Effector memory CD4-positive, alpha-beta T cell (primary cell): ENCODE measurements around the gene SEPTIN3.
A peak's percentile ranks its signal among the peaks of the same experiment; 100 is the strongest.

Experiments
- DNase-seq, 3 donors: peaks; one replicate each; pipeline ENCODE4 v3.0.0-alpha.2; 2020
- H3K27ac ChIP-seq: 2 replicates; pipeline ENCODE4 v1.7.0; 2013; ENCODE audit warnings: mild to moderate bottlenecking, low read length, moderate library complexity; ENCODE audit not compliant: insufficient read depth, poor library complexity, severe bottlenecking
- H3K27me3 ChIP-seq: replicated peaks from 2 replicates; pipeline ENCODE4 v1.7.0; 2013; ENCODE audit warnings: mild to moderate bottlenecking, low read length; ENCODE audit not compliant: insufficient read depth, control insufficient read depth, poor library complexity, severe bottlenecking
- H3K36me3 ChIP-seq: 2 replicates; pipeline ENCODE4 v1.7.0; 2013; ENCODE audit warnings: mild to moderate bottlenecking, low read length, moderate library complexity; ENCODE audit not compliant: control insufficient read depth, insufficient read depth
- H3K4me1 ChIP-seq: 2 replicates; pipeline ENCODE4 v1.7.0; 2013; ENCODE audit warnings: low read length, mild to moderate bottlenecking; ENCODE audit not compliant: control insufficient read depth, insufficient read depth, poor library complexity, severe bottlenecking
- H3K4me3 ChIP-seq: 2 replicates; pipeline ENCODE4 v1.7.0; 2013; ENCODE audit warnings: low read length, low read depth, mild to moderate bottlenecking; ENCODE audit not compliant: insufficient read depth, poor library complexity, severe bottlenecking
- H3K9me3 ChIP-seq: 2 replicates; pipeline ENCODE4 v1.7.0; 2013; ENCODE audit warnings: mild to moderate bottlenecking, low read length, moderate library complexity; ENCODE audit not compliant: control insufficient read depth

The SEPTIN3 gene

GRCh38 chr22:41991111-41991510, 21.9 kb downstream of the SEPTIN3 start:
- Histone ChIP-seq H3K4me1 (no peaks in the 10 kb centered on the region), H3K27me3 (no peaks in the 10 kb centered on the region), H3K9me3 (no peaks in the 10 kb centered on the region), H3K36me3 (no peaks in the 10 kb centered on the region), H3K4me3 (no peak overlapping the region), H3K27ac (no peak overlapping the region)
- DNase-seq: no peak

GRCh38 chr22:41992496-41992895, 23.3 kb downstream of the SEPTIN3 start:
- no peak for DNase-seq
- H3K36me3 ChIP-seq: no peaks in the 10 kb centered on the region
- no peak overlapping the region for H3K4me3 ChIP-seq
- H3K4me1 ChIP-seq: no peaks in the 10 kb centered on the region
- no peaks in the 10 kb centered on the region for H3K9me3 ChIP-seq
- no peak overlapping the region for H3K27ac ChIP-seq
- no peaks in the 10 kb centered on the region for H3K27me3 ChIP-seq

- H3K27ac ChIP-seq: no peak overlapping the region
- no peaks in the 10 kb centered on the region for H3K36me3 ChIP-seq
- H3K27me3 ChIP-seq: no peaks in the 10 kb centered on the region
- H3K4me1 ChIP-seq: no peaks in the 10 kb centered on the region
- DNase-seq: no peak
- no peak overlapping the region for H3K4me3 ChIP-seq
- H3K9me3 ChIP-seq: no peaks in the 10 kb centered on the region
Measured at GRCh38 chr22:41995211-41995610, 26.0 kb downstream of the SEPTIN3 start.

- Histone ChIP-seq H3K27ac (no peak overlapping the region), H3K27me3 (no peaks in the 10 kb centered on the region), H3K4me3 (no peak overlapping the region), H3K36me3 (no peaks in the 10 kb centered on the region), H3K4me1 (no peaks in the 10 kb centered on the region), H3K9me3 (no peaks in the 10 kb centered on the region)
- DNase-seq: no peak
Measured at GRCh38 chr22:41996826-41997225, 27.6 kb downstream of the SEPTIN3 start.

- peak; percentile 79 to 88 (median 79) for DNase-seq
- no peaks in the 10 kb centered on the region for H3K9me3 ChIP-seq
- H3K4me3 ChIP-seq: peak within 1 kb of the TSS; percentile 56
- H3K27me3 ChIP-seq: no peaks in the 10 kb centered on the region
- no peaks in the 10 kb centered on the region for H3K4me1 ChIP-seq
- H3K27ac ChIP-seq: peak within 1 kb of the TSS; percentile 50
- no peaks in the 10 kb centered on the region for H3K36me3 ChIP-seq
Measured at GRCh38 chr22:41998361-41999261, 29.4 kb downstream of the SEPTIN3 start, which contains the start of gene WBP2NL. TSS of gene WBP2NL (plus strand) at chr22:41998788. CDS start at chr22:41998819, 31 bp downstream.

- H3K27ac ChIP-seq: no peak overlapping the region
- no peaks in the 10 kb centered on the region for H3K9me3 ChIP-seq
- H3K4me3 ChIP-seq: no peak overlapping the region
- H3K4me1 ChIP-seq: no peaks in the 10 kb centered on the region
- H3K36me3 ChIP-seq: no peaks in the 10 kb centered on the region
- no peak for DNase-seq
- H3K27me3 ChIP-seq: no peaks in the 10 kb centered on the region
Measured at GRCh38 chr22:42000466-42000865, 31.2 kb downstream of the SEPTIN3 start.

GRCh38 chr22:42001121-42001520, 31.9 kb downstream of the SEPTIN3 start:
- no peak for DNase-seq
- Histone ChIP-seq H3K9me3 (no peaks in the 10 kb centered on the region), H3K27me3 (no peaks in the 10 kb centered on the region), H3K4me1 (no peaks in the 10 kb centered on the region), H3K27ac (no peak overlapping the region), H3K36me3 (no peaks in the 10 kb centered on the region), H3K4me3 (no peak overlapping the region)

GRCh38 chr22:42001706-42002105, 32.5 kb downstream of the SEPTIN3 start:
- Histone ChIP-seq H3K4me3 (no peak overlapping the region), H3K9me3 (no peaks in the 10 kb centered on the region), H3K36me3 (no peaks in the 10 kb centered on the region), H3K27me3 (no peaks in the 10 kb centered on the region), H3K27ac (no peak overlapping the region), H3K4me1 (no peaks in the 10 kb centered on the region)
- DNase-seq: no peak

GRCh38 chr22:42007922-42008321, 38.7 kb downstream of the SEPTIN3 start:
- Histone ChIP-seq H3K4me3 (no peak overlapping the region), H3K4me1 (no peaks in the 10 kb centered on the region), H3K27ac (no peak overlapping the region), H3K27me3 (no peaks in the 10 kb centered on the region), H3K9me3 (no peaks in the 10 kb centered on the region), H3K36me3 (no peaks in the 10 kb centered on the region)
- no peak for DNase-seq

- H3K27me3 ChIP-seq: no peaks in the 10 kb centered on the region
- H3K9me3 ChIP-seq: no peaks in the 10 kb centered on the region
- H3K4me1 ChIP-seq: no peaks in the 10 kb centered on the region
- no peak overlapping the region for H3K4me3 ChIP-seq
- H3K27ac ChIP-seq: no peak overlapping the region
- DNase-seq: no peak
- no peaks in the 10 kb centered on the region for H3K36me3 ChIP-seq
Measured at GRCh38 chr22:42010778-42011177, 41.5 kb downstream of the SEPTIN3 start.
